ENCODE measurements around the gene JTB.

DNA sequence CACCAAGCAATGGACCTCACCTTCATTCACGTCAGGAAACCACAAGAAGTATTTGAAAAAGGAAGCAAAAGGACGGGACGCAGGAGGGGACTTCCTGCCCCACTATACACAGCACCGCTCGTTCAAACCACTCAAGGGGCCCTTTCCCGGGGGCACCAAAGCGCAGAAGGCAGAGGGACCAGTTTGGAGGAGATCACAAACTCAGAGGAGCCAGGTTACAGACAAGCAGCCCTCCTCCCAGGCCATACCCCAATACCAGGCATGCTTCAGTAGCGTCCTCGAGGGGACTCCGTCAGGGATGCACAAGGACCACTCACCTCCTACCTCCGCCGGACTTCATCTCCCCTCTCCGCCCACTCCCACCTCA lies 19.7 kb downstream of the JTB start:
- TF ChIP-seq CTCF (IDR thresholded peaks at IDR 0.05) (no peak), EZH2phosphoT487 (IDR thresholded peaks at IDR 0.05) (no peak)
